CD4-positive, alpha-beta memory T cell (primary cell): ENCODE results near the gene PDILT. TPM values are rescaled to one million over a fixed set of nuclear protein-coding genes. Genes with fewer than 3 reads are reported as not detected.
"Not testable (repeated sequence)": the region's sequence is repeated elsewhere in the genome, so short reads cannot be mapped to it uniquely, and the experiment has no call there.

Experiments used
- CTCF ChIA-PET: fragments of 350-600 bp; sonication (Branson Sonifier 250); formaldehyde crosslinking; loops from one replicate; lab custom pipeline; 2021; ENCODE audit warnings: inconsistent platforms; ENCODE audit not compliant: partially characterized antibody; lab: Charles Lee
- POLR2A ChIA-PET: fragments of 350-600 bp; sonication (Branson Sonifier 250); formaldehyde crosslinking; loops from one replicate; lab custom pipeline; 2021; ENCODE audit not compliant: partially characterized antibody; lab: Charles Lee
- DNase-seq, 5 donors: peaks; one replicate each; pipeline versions ENCODE4 v3.0.0 to v3.0.0-alpha.2; 2020 to 2022; ENCODE audit warnings: mixed read lengths in 1 of 5
- H3K27ac ChIP-seq: one replicate; pipeline ENCODE4 v1.7.0; 2013; ENCODE audit warnings: low read depth, low read length
- H3K27me3 ChIP-seq: 2 replicates; pipeline ENCODE4 v1.7.0; 2013; ENCODE audit warnings: mild to moderate bottlenecking, low read length, moderate library complexity; ENCODE audit not compliant: insufficient read depth
- H3K36me3 ChIP-seq: 2 replicates; pipeline ENCODE4 v1.7.0; 2013; ENCODE audit warnings: mild to moderate bottlenecking, low read length, moderate library complexity; ENCODE audit not compliant: insufficient read depth
- H3K4me1 ChIP-seq: 2 replicates; pipeline ENCODE4 v1.7.0; 2013; ENCODE audit warnings: mild to moderate bottlenecking, low read length, moderate library complexity; ENCODE audit not compliant: insufficient read depth
- H3K4me3 ChIP-seq, 2 donors: one replicate each; pipeline ENCODE4 v1.7.0; 2013; ENCODE audit warnings: low read length in 2 of 2, mild to moderate bottlenecking in 1 of 2
- H3K9me3 ChIP-seq, 2 donors: one replicate each; pipeline ENCODE4 v1.7.0; 2013; ENCODE audit warnings: low read length in 2 of 2, control low read depth in 1 of 2; ENCODE audit not compliant: control insufficient read depth in 1 of 2
- H3K27ac Mint-ChIP-seq, 7 donors: one replicate each; pipeline ENCODE4 v1.8.0; 2020 to 2021; ENCODE audit warnings: mixed read lengths in 7 of 7, mild to moderate bottlenecking in 6 of 7, inconsistent platforms in 3 of 7, moderate library complexity in 3 of 7
- H3K27me3 Mint-ChIP-seq, 2 donors: one replicate each; pipeline ENCODE4 v1.8.0; 2020 to 2021; ENCODE audit warnings: mixed read lengths in 2 of 2
- H3K36me3 Mint-ChIP-seq, 2 donors: one replicate each; pipeline ENCODE4 v1.8.0; 2020 to 2021; ENCODE audit warnings: mixed read lengths in 2 of 2, inconsistent platforms in 1 of 2, mild to moderate bottlenecking in 1 of 2
- H3K4me1 Mint-ChIP-seq, 4 donors: one replicate each; pipeline ENCODE4 v1.8.0; 2020 to 2021; ENCODE audit warnings: mixed read lengths in 4 of 4, mild to moderate bottlenecking in 1 of 4
- H3K4me3 Mint-ChIP-seq, 8 donors: one replicate each; pipeline ENCODE4 v1.8.0; 2020 to 2021; ENCODE audit warnings: mixed read lengths in 8 of 8, mild to moderate bottlenecking in 7 of 8, moderate library complexity in 6 of 8, inconsistent platforms in 3 of 8
- H3K9me3 Mint-ChIP-seq, 8 donors: one replicate each; pipeline ENCODE4 v1.8.0; 2020 to 2021; ENCODE audit warnings: mixed read lengths in 8 of 8, mild to moderate bottlenecking in 5 of 8, inconsistent platforms in 3 of 8, moderate library complexity in 1 of 8
- intact Hi-C: fragments of 100-400 bp; cut with micrococcal nuclease; formaldehyde crosslinking; loops from one replicate; pipeline ENCODE4 v1.15.1; 2023
- polyA plus RNA-seq, 2 donors: library from polyadenylated mRNA; unstranded; fragments of 300-500 nt; fragmentation: Illumina TruSeq; gene quantifications; one replicate each; pipeline ENCODE4 v1.2.3, GENCODE V29; 2021
- total RNA-seq, 2 experiments: library from RNA; stranded (reverse); gene quantifications; one replicate each; pipeline ENCODE4 v1.2.3, GENCODE V29; 2021

Gene PDILT
- total and polyA plus RNA-seq, 4 experiments from 2014 or later: not detected

DNA sequence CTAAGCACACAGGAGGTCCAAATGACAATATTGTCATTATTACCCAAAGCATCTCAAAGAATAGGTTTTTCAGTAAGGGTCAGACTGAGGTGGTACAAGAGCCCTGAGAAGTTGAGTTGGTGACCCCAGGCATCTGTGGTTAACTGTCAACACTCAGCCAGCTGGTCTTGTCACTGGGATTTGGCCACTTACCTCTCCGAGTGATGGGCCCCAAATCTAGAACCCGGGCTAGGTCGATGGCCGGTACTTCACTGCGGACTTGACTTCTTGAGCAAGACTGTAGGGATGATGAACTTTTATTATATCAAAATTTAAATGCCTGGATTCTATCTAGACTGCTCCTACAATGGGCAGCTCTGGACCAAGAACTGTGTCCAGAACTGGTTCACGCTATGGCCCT lies 88.8 kb downstream of the PDILT start:
- no peaks in the 10 kb centered on the region for H3K27me3 ChIP-seq
- H3K4me3 ChIP-seq: no peak overlapping the region
- intact Hi-C loops: no loop called here
- no peaks in the 10 kb centered on the region for H3K36me3 ChIP-seq
- DNase-seq: no peak
- Mint-ChIP-seq H3K4me3 (no peak overlapping the region), H3K4me1 (no peaks in the 10 kb centered on the region), H3K36me3 (no peaks in the 10 kb centered on the region), H3K27ac (no peak overlapping the region), H3K9me3 (peaks cover 0 to 5% (median 0%) of the 10 kb centered on the region in 8 donors), H3K27me3 (peaks cover 0 to 2% of the 10 kb centered on the region in 2 donors)
- no peak overlapping the region for H3K27ac ChIP-seq
- ChIA-PET POLR2A (no interaction called here), CTCF (no interaction called here)
- H3K4me1 ChIP-seq: no peaks in the 10 kb centered on the region
- H3K9me3 ChIP-seq: no peaks in the 10 kb centered on the region

DNA sequence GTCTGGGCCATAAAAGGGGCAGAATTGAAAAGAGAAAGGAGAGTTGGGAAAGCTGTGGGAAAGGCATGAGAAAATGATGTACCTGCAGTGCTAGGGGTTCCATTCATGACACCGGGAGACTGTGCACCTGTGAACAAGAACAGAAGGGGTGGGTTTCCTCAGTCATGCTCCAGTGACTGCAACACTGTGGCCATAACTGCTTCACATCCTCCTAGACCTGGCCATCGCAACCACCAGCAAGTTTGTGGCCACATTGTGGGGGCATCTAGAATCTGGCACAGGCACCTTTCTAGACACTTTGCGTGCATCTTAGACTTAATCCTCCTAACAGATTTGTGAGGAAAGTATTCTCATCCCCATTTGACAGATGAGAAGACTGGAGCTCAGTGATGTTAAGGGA lies 90.0 kb downstream of the PDILT start:
- CTCF ChIA-PET: no interaction called here
- DNase-seq: no peak

DNA sequence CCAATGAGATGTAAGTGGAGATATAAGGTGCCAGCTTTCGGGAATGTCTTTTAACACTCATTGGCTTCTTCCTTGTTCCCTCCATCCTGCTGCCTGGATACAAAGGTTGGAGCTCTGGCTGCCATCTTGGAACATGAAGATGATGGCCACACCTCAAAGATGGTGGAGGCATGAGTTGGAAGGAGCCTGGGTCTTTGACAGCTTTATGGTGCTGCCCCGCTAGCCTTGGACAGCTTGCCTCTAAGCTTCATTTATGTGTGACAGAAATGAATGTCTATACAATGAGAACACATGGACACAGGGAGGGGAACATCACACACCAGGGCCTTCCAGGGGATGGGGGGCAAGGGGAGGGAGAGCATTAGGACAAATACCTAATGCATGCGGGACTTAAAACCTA lies 90.8 kb downstream of the PDILT start:
- Mint-ChIP-seq H3K4me3 (no peak overlapping the region), H3K27me3 (no peaks in the 10 kb centered on the region)
- intact Hi-C loops: no loop called here

More for the DNA sequence above, 90.0 kb downstream of the PDILT start:
- POLR2A ChIA-PET: no interaction called here
- Histone ChIP-seq H3K36me3 (no peaks in the 10 kb centered on the region), H3K27ac (no peak overlapping the region), H3K4me1 (no peaks in the 10 kb centered on the region), H3K27me3 (no peaks in the 10 kb centered on the region), H3K9me3 (no peaks in the 10 kb centered on the region), H3K4me3 (no peak overlapping the region)
- no peaks in the 10 kb centered on the region for H3K27me3 Mint-ChIP-seq
- H3K4me3 Mint-ChIP-seq: no peak overlapping the region
- no peaks in the 10 kb centered on the region for H3K36me3 Mint-ChIP-seq
- H3K9me3 Mint-ChIP-seq: peaks cover 0 to 5% (median 0%) of the 10 kb centered on the region in 8 donors
- H3K4me1 Mint-ChIP-seq: no peaks in the 10 kb centered on the region
- intact Hi-C loops: no loop called here
- H3K27ac Mint-ChIP-seq: no peak overlapping the region

DNA sequence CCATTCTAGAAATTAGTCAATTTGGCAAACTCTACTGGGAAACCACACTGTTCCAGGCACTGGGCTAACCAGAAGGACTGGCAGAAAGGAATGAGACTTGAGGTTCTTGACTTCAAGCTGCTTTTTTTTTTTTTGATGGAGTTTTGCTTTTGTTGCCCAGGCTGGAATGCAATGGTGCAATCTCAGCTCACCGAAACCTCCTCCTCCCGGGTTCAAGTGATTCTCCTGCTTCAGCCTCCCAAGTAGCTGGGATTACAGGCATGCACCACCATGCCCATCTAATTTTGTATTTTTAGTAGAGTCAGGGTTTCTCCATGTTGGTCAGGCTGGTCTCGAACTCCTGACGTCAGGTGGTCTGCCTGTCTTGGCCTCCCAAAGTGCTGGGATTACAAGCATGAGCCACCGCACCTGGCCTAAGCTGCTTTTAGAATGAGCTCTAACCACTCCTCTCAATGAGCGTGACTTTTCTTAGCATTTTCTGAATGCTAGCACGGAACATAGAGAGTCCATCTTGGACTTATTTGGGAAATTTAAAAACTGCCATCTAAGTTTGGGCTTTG lies 91.9 kb downstream of the PDILT start:
- H3K27me3 Mint-ChIP-seq, H3K4me1 Mint-ChIP-seq, H3K4me1 ChIP-seq, H3K36me3 ChIP-seq, H3K9me3 Mint-ChIP-seq, POLR2A ChIA-PET, DNase-seq, H3K27ac ChIP-seq, H3K36me3 Mint-ChIP-seq, H3K4me3 ChIP-seq, H3K9me3 ChIP-seq, H3K27ac Mint-ChIP-seq, CTCF ChIA-PET, H3K4me3 Mint-ChIP-seq, intact Hi-C loops, H3K27me3 ChIP-seq: not testable (repeated sequence)

More for the DNA sequence above, 90.8 kb downstream of the PDILT start:
- Histone ChIP-seq H3K27me3 (no peaks in the 10 kb centered on the region), H3K4me3 (no peak overlapping the region), H3K4me1 (no peaks in the 10 kb centered on the region), H3K9me3 (no peaks in the 10 kb centered on the region), H3K36me3 (no peaks in the 10 kb centered on the region), H3K27ac (no peak overlapping the region)
- H3K4me1 Mint-ChIP-seq: no peaks in the 10 kb centered on the region
- DNase-seq: no peak
- H3K36me3 Mint-ChIP-seq: no peaks in the 10 kb centered on the region
- ChIA-PET CTCF (no interaction called here), POLR2A (no interaction called here)
- peaks cover 0 to 5% (median 0%) of the 10 kb centered on the region in 8 donors for H3K9me3 Mint-ChIP-seq
- no peak overlapping the region for H3K27ac Mint-ChIP-seq

DNA sequence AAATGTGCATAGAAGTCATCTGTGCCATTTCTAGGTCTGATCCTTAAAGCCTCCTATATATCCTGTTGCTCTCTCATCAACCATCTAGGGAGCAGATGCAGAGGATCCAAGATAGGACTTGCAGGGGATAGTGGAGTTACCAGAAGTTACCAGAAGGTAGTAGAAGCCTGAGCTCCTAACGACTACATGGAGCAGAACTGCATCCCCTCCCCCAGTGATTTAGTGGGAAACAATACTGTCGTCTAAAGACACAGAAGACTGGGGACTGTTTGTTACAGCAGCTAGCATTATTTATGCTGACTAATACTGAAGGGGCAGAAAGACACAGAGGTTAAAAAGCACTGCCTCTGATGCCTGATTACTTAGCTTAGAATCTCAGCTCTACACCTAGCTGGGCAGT lies 93.0 kb downstream of the PDILT start:
- intact Hi-C loops: no loop called here

DNA sequence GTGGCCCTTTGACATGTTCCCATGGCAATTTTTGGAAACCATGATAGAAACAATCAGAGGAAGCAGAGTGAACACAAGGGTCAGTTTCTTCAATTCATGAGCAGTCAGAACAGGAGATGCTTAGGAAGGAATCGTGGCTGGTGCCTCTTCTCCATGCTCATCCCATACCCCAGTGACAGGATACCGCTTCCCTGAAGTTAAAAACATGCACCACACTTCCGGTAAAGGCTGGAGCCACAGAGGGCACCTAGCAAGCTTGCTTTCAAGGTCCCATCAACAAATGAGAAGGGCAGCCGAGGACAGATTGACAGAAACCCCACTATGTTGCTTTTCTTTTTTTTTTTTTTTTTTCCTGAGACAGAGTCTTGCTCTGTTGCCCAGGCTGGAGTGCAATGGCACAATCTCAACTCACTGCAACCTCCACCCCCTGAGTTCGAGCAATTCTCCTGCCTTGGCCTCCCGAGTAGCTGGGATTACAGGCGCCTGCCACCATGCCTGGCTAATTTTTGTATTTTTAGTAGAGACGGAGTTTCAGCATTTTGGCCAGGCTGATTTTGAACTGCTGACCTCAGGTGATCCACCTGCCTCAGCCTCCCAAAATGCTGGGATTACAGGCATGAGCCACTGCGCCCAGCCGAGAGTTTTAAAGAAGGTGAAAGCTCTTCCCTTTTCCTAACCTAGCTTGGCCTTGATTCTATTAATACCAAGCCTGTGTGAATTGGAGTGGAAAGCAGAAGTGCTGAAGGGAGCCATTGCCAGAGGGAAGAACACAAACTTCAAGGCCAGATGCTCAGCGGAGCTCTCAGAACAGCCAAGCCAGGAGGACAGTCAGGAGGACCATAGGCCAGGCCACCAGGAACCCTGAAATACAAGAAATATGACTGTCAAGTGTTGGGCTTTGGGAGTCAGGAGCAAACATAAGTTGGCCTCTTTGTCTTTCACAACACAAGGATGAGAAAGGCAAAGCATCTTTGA lies 93.8 kb downstream of the PDILT start:
- intact Hi-C loops: no loop called here
- no peak overlapping the region for H3K27ac Mint-ChIP-seq
- H3K36me3 Mint-ChIP-seq: no peaks in the 10 kb centered on the region
- CTCF ChIA-PET: interaction anchor here (1.1 kb wide), 1 partner anchor 10 kb away, joined by 3 read pairs; no protein-coding TSS in a partner anchor
- peaks cover 0 to 5% (median 0%) of the 10 kb centered on the region in 8 donors for H3K9me3 Mint-ChIP-seq
- H3K27ac ChIP-seq: no peak overlapping the region
- peaks cover 5 to 6% of the 10 kb centered on the region in 2 donors for H3K27me3 Mint-ChIP-seq
- H3K4me3 ChIP-seq: no peak overlapping the region
- H3K36me3 ChIP-seq: no peaks in the 10 kb centered on the region
- H3K4me3 Mint-ChIP-seq: no peak overlapping the region
- no peaks in the 10 kb centered on the region for H3K4me1 Mint-ChIP-seq
- DNase-seq: no peak
- no peaks in the 10 kb centered on the region for H3K4me1 ChIP-seq
- no peaks in the 10 kb centered on the region for H3K27me3 ChIP-seq
- POLR2A ChIA-PET: no interaction called here
- H3K9me3 ChIP-seq: no peaks in the 10 kb centered on the region

More for the DNA sequence above, 93.0 kb downstream of the PDILT start:
- Mint-ChIP-seq H3K36me3 (no peaks in the 10 kb centered on the region), H3K9me3 (peaks cover 0 to 5% (median 0%) of the 10 kb centered on the region in 8 donors), H3K27ac (no peak overlapping the region), H3K4me3 (no peak overlapping the region), H3K27me3 (peaks cover under 1 to 6% of the 10 kb centered on the region in 2 donors), H3K4me1 (no peaks in the 10 kb centered on the region)
- Histone ChIP-seq H3K4me1 (no peaks in the 10 kb centered on the region), H3K27ac (no peak overlapping the region), H3K36me3 (no peaks in the 10 kb centered on the region), H3K27me3 (no peaks in the 10 kb centered on the region), H3K9me3 (no peaks in the 10 kb centered on the region), H3K4me3 (no peak overlapping the region)
- CTCF ChIA-PET: interaction anchor here (1.1 kb wide), 1 partner anchor 11 kb away, joined by 3 read pairs; no protein-coding TSS in a partner anchor
- no peak for DNase-seq
- POLR2A ChIA-PET: no interaction called here

DNA sequence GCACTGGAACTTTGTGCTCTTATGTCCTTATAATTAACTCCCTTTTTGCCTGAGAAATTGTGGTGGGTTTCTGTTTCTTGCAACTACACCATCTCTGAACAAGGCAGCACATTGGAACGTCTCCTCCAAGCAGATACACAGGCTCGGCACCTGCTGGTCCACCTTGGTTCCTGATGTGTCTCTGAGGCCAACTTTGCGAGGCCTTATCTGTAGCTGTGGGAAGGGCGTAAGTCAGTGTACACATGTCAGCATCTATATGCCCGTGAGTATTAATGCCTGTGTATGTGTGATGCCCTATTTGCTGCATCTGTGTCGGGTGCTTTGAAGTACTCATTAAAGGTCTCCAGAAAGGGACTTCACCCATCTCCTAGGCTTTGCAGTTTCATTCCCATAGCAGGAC lies 94.8 kb downstream of the PDILT start:
- intact Hi-C loops: no loop called here
- no peak overlapping the region for H3K27ac Mint-ChIP-seq
- no peak overlapping the region for H3K4me3 ChIP-seq
- H3K4me3 Mint-ChIP-seq: no peak overlapping the region
- no peaks in the 10 kb centered on the region for H3K36me3 Mint-ChIP-seq
- H3K4me1 ChIP-seq: no peaks in the 10 kb centered on the region
- H3K36me3 ChIP-seq: no peaks in the 10 kb centered on the region
- ChIA-PET POLR2A (no interaction called here), CTCF (interaction anchor here (1.6 kb wide), 1 partner anchor 10 kb away, joined by 6 read pairs; no protein-coding TSS in a partner anchor)
- H3K4me1 Mint-ChIP-seq: no peaks in the 10 kb centered on the region
- peaks cover 5 to 9% of the 10 kb centered on the region in 2 donors for H3K27me3 Mint-ChIP-seq
- DNase-seq: no peak
- peaks cover 0 to 5% (median 0%) of the 10 kb centered on the region in 8 donors for H3K9me3 Mint-ChIP-seq
- no peaks in the 10 kb centered on the region for H3K9me3 ChIP-seq
- H3K27ac ChIP-seq: no peak overlapping the region
- H3K27me3 ChIP-seq: no peaks in the 10 kb centered on the region
